ENCODE data around the gene WDR59.

GRCh38 chr16:74942566-74942965, 42.4 kb downstream of the WDR59 start:
- TF ChIP-seq CTCF (conservative IDR thresholded peaks at IDR 0.05; ENCODE audit: low read length) (no peak), EZH2phosphoT487 (IDR thresholded peaks at IDR 0.05; ENCODE audit: borderline replicate concordance, low read depth, low read length) (no peak)
